Progenitor cell of endocrine pancreas (in vitro differentiated cells): ENCODE data around the gene DPP10. TPM values are rescaled to one million over a fixed set of nuclear protein-coding genes. Genes with fewer than 3 reads are reported as not detected.
A peak's percentile ranks its signal among the peaks of the same experiment; 100 is the strongest.

Experiments used
- DNase-seq: peaks from one replicate; pipeline ENCODE4 v3.0.0; 2021; ENCODE audit warnings: low spot score; ENCODE audit not compliant: unreplicated experiment
- H3K27ac Mint-ChIP-seq: 2 replicates; pipeline ENCODE4 v1.8.0; 2021; ENCODE audit warnings: mild to moderate bottlenecking, moderate library complexity, mixed read lengths
- H3K27me3 Mint-ChIP-seq: 2 replicates; pipeline ENCODE4 v1.8.0; 2021; ENCODE audit warnings: mixed read lengths
- H3K36me3 Mint-ChIP-seq: 2 replicates; pipeline ENCODE4 v1.8.0; 2022; ENCODE audit warnings: mixed read lengths; ENCODE audit not compliant: insufficient read depth
- H3K4me1 Mint-ChIP-seq: 2 replicates; pipeline ENCODE4 v1.8.0; 2021; ENCODE audit warnings: low read depth, mixed read lengths
- H3K4me3 Mint-ChIP-seq: 2 replicates; pipeline ENCODE4 v1.8.0; 2021; ENCODE audit warnings: low read depth, mild to moderate bottlenecking, moderate library complexity, mixed read lengths
- H3K9me3 Mint-ChIP-seq: 2 replicates; pipeline ENCODE4 v1.8.0; 2021; ENCODE audit warnings: low read depth, mixed read lengths
- total RNA-seq: library from RNA; stranded (reverse); gene quantifications from 2 replicates; pipeline ENCODE4 v1.2.1, GENCODE V29; 2021
- TF ChIP-seq, protein P1 (sequence below): fragments of 200-600 bp; sonication (generic); IDR thresholded peaks from one replicate; pipeline ENCODE4 v1.5.0; 2021; ENCODE audit warnings: antibody characterized with exemption, mild to moderate bottlenecking; ENCODE audit not compliant: unreplicated experiment

Gene DPP10
- total RNA-seq, 1 donor from 2014 or later, result 44.6 TPM

DNA sequence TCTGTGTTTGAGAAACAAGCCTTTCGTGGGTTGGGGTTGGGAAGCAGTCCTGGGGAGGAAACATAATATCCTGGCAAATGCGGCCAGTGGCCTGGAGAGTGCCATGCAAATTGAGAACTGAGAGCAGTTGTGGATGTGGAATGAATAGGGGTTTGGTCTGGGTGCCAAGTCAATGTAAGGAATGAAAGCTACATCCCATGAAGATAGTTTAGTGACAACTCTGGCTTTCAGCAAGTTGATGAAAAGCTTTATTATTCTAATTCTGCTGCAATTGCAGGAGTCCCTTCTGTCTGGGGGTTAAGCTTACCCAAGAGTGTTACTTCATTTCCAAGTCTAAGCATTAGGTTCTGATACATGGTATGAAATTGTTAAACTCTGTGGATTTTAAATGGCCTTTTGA is 771.6 kb downstream of the DPP10 start:
- Mint-ChIP-seq H3K4me1 (peaks cover 5% of the 10 kb centered on the region), H3K36me3 (peaks cover 2% of the 10 kb centered on the region), H3K4me3 (no peak overlapping the region), H3K9me3 (peaks cover 3% of the 10 kb centered on the region), H3K27me3 (no peaks in the 10 kb centered on the region), H3K27ac (no peak overlapping the region)
- TF ChIP-seq, protein P1, sequence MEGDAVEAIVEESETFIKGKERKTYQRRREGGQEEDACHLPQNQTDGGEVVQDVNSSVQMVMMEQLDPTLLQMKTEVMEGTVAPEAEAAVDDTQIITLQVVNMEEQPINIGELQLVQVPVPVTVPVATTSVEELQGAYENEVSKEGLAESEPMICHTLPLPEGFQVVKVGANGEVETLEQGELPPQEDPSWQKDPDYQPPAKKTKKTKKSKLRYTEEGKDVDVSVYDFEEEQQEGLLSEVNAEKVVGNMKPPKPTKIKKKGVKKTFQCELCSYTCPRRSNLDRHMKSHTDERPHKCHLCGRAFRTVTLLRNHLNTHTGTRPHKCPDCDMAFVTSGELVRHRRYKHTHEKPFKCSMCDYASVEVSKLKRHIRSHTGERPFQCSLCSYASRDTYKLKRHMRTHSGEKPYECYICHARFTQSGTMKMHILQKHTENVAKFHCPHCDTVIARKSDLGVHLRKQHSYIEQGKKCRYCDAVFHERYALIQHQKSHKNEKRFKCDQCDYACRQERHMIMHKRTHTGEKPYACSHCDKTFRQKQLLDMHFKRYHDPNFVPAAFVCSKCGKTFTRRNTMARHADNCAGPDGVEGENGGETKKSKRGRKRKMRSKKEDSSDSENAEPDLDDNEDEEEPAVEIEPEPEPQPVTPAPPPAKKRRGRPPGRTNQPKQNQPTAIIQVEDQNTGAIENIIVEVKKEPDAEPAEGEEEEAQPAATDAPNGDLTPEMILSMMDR, result no peak
- DNase-seq, result no peak

DNA sequence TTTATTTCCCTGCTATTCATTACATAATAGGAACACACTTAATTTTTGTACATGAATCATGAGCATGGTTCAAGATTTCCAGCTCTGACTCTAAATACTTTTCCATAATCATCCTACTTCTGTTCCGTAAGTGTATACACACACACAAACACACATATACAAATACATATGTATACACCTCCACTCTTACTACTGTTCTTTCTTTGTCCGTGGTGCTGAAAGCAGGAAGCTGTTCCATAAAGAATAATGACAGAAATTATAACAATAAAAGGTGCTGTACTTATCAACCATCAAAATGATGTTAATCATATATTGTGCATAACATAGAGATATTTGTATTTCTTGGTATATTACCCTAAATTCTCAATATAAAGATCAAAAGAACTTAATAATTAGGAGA is 776.9 kb downstream of the DPP10 start:
- H3K9me3 Mint-ChIP-seq, result peaks cover 7% of the 10 kb centered on the region
- no peaks in the 10 kb centered on the region for H3K4me1 Mint-ChIP-seq
- H3K27ac Mint-ChIP-seq, result no peak overlapping the region
- H3K4me3 Mint-ChIP-seq, result no peak overlapping the region
- no peaks in the 10 kb centered on the region for H3K27me3 Mint-ChIP-seq
- H3K36me3 Mint-ChIP-seq, result peaks cover 2% of the 10 kb centered on the region
- no peak for DNase-seq
- TF ChIP-seq, protein P1, result no peak

DNA sequence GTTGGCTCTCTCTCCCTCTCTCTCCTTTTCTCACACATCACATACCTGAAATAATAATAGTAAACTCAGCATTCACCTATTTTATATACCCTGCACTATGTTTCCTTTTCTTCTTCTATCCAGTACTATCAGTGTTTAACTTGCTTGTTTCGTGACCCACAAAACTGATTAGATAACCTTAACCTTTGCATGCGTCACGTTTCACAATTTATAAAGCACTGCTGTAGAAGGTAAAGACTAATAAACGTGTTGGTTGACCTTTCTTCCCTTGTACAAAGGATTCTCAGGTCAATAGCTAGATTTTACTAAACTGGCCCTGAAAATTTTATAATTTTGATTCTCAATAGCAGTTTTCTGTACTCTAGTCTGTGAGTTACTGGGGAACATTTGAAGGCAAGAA is 791.7 kb downstream of the DPP10 start:
- peaks cover 35% of the 10 kb centered on the region for H3K4me1 Mint-ChIP-seq
- H3K27ac Mint-ChIP-seq, result peak overlapping the region; percentile 44
- H3K36me3 Mint-ChIP-seq, result no peaks in the 10 kb centered on the region
- H3K9me3 Mint-ChIP-seq, result peaks cover under 1% of the 10 kb centered on the region
- no peak overlapping the region for H3K4me3 Mint-ChIP-seq
- no peaks in the 10 kb centered on the region for H3K27me3 Mint-ChIP-seq
- no peak for DNase-seq
- TF ChIP-seq, protein P1, result no peak

DNA sequence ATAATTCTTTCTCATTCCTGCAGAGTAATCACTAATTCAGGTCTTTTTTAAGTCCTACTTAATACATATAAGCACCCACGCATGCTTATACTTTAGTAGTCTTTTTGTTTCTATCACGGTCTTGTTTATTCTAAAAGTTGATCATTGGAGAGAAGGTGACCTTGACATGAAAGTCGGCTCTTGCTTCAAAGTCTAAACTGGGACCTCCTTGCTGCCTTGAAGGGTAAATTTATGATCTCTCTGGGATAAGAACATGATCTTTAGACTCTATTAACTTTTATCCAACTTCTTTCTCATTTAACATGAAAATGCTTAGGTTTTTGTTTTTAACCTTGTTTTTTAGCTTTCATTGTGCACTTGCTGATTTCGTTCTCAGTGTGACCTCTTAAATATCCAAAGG is 792.3 kb downstream of the DPP10 start:
- H3K4me1 Mint-ChIP-seq, result peaks cover 35% of the 10 kb centered on the region
- no peaks in the 10 kb centered on the region for H3K27me3 Mint-ChIP-seq
- DNase-seq, result no peak
- TF ChIP-seq, protein P1, result no peak
- H3K27ac Mint-ChIP-seq, result peak overlapping the region; percentile 1
- peaks cover 2% of the 10 kb centered on the region for H3K36me3 Mint-ChIP-seq
- peaks cover 3% of the 10 kb centered on the region for H3K9me3 Mint-ChIP-seq
- no peak overlapping the region for H3K4me3 Mint-ChIP-seq

DNA sequence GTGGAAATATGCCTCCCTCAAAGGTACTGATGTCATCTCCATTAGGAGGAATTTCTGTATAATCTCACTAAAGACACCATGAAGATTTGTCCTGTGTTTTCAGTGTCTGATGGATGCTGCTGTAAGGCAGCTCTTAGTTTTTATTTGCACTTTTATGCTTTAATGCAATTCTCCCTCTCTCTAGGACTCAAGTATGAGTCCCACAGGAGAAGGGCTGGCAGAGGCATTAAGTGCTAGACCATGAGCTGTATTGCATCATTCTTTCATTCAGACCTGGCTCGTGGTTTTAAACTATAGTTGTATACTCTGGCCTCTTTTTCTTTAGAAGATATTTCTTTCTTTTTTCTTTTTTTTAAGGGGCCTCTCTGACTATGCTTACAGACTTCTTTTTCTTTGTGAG is 805.6 kb downstream of the DPP10 start:
- Mint-ChIP-seq H3K27ac (no peak overlapping the region), H3K27me3 (no peaks in the 10 kb centered on the region), H3K9me3 (peaks cover 3% of the 10 kb centered on the region), H3K36me3 (no peaks in the 10 kb centered on the region), H3K4me1 (peaks cover 4% of the 10 kb centered on the region), H3K4me3 (no peak overlapping the region)
- DNase-seq, result no peak
- TF ChIP-seq, protein P1, result no peak
